NCI-H748 (cell line): Measurements from ENCODE around the gene BIRC5.
A peak's percentile ranks its signal among the peaks of the same experiment; 100 is the strongest.
"Not testable (repeated sequence)": the region's sequence is repeated elsewhere in the genome, so short reads cannot be mapped to it uniquely, and the experiment has no call there.

ENCODE experiments used
- DNase-seq: peaks from one replicate; lab custom pipeline; 2025; ENCODE audit not compliant: unreplicated experiment; lab: John Stamatoyannopoulos, UW

BIRC5 gene

DNA sequence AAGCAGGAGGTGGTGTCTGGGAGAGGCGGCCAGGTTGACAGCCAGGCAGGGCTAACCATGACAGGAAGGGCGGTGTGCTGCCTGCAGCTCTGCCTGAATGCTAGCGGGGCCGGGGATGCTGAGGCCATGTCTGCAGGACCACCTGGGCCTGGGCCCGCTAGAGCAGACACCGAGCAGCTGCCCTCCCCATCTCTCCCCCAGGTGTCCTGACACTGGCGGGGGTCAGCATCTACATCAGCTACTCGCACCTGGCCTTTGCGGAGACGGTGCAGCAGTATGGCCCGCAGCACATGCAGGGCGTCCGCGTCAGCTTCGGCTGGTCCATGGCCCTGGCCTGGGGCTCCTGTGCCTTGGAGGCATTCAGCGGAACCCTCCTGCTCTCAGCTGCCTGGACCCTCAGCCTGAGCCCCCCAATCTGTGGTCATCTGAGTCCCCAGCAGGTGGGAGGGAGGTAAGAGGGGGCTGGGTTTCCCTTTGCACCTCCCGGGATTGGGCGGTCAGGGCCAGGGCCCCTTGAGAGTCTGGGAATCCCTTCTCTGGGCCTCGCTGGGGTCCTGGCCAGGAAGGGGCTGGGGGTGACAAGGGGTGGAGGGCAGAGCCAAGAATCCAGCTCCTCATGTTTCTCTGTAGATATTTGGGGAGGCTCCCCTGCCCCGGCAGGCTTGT is 24.9 kb downstream of the BIRC5 start:
- DNase-seq = no peak

DNA sequence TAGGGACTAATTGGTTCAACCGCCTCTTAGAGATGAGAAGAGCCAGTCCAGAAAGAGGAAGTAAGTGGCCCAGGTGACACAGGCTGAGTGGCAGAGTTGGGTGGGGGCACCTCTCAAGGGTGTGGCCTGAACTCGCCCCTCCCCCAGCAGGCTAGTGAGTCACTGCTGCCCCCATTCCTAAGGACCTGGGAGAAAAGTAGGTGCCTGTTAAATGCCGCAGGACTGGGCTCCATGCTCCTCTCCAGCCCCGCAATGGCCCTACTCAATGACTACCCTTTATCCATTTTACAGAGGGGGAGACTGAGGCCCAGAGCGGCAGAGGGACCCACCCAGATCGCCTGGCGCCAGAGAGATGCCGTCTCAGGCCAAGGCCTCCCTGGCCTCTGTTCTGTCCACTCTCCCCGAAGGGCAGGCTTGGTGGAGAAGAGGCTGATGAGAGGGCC is 25.5 kb downstream of the BIRC5 start:
- DNase-seq = no peak

DNA sequence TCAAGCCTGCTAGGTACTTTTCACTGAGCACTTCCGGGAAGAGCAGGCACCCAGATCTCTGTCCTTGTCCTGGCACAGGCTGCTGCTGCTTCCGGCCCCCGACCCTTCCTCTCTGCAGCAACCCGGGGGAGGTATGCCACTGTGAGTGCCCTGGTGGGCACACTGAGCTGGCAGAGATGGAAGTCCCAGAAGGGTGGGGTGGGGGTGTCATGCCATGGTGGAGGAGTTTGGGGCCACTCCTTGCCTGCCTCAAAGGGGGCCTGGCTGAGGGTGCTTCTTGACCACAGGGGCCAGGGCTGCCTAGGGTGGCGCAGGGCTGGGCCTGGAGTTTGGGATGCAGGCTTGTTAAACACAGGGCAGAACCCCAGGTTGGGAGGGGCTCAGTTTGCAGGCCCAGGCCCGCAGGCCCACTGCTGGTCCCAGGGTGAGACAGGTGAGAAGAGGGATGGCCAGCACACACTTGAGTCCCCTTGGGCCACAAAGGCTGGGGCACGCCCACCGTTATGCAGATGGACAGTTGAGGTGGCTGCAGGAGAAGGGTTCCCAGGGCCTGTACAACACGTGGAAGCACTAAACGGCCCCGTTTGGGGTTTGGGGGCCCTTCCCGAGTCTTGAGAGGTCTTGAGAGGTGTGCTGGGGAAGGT is 26.1 kb downstream of the BIRC5 start:
- DNase-seq = no peak

DNA sequence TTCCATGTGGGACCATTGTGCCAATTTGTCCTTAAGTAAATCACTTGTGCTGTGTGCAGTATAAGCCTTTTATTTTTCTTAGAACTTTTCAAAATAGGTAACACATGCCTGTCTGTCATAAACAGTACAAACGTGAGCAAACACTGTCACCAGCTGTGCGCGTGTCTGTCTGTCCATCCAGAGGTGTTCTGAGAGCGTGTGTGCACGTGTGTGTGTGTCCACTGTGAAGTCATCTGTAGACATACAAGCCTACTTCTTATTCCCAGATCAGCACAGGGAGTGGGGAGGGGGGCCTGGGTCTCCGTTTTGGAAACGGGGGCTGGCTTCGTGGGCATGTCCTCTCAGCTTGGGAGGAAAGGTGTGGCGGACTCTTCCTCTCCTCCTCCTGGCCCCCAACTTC is 26.8 kb downstream of the BIRC5 start:
- DNase-seq = no peak

DNA sequence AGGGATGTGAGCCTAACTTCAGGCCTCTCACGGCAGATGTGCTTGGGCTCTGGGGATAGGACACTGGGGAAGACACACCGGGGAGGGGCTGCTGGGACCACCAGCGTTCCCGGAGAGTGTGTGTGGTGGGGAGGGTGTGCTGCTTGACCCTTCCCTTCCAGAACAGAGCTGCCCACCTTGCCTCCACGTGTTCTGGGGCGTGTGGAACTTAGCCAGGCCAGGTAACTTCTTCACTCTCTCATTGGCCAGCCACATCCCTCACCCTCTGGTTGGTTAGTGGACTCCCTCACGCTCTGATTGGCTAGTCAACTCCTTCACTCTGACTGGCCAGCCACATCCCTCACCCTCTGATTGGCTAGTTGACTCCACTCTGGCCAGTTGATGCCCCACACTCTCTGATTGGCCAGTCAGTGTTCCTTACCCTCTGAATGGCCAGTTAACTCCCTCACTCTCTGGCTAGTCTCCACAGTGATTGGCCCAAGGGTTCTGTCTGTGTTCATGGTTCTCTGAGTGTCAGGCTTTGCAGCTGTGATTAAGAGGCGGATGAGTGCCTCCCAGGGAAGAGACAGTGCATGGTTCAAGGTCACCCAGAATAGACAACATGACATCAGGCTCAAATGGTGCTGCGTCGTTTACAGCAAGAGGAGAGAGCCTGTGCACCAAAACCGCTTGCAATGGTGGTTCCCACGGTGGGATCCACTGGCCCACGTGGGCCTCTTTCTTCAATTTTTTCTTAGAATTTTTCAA is 27.4 kb downstream of the BIRC5 start:
- peak; percentile 28 for DNase-seq

DNA sequence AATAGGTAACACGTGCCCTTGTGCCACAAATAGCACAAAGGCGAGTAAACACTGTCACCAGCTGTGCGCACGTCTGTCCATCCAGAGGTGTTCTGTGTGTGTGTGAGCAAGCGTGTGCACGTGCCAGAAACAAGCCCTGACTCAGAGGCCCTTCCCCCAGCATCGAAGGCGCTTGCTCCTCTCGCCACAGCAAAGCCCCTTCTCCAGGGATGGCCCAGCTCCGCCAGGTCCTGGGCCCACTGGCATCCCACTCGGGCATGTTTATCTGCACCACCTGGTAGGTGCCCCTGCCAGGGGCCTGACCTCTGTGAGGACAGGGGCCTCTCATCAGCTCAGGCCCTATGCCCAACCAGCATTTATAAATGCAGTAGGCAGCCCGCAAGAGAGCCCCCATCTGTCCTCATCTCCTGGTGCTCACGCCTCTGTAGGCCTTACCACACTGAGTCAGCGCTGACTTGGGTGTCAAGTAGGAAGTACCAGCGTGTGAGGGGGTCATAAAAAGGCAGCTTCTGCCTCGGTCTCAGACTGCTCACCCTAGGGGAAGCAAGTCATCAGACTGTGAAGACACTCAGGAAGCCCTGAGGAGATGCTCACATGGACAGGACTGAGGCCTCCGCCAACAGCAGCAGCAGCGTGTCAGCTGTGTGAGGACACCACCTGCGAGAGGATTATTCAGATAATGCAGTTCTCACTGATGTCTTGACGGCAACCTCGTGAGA is 28.1 kb downstream of the BIRC5 start:
- no peak for DNase-seq

DNA sequence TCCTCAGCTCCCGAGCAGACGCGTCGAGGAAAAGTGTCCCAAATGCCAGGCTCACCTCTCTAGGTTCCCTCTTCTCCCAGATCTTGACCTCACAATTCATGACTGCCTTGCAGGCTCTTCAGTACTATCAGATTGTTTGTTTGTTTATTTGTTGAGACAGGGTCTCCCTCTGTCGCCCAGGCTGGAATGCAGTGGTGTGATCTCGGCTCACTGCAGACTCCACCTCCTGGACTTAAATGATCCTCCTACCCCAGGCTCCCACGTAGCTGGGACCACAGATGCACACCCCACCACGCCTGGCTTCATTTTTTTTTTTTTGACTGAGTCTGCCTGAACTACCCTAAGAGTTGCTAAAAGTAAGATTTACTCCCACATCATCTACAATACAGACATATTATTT is 33.3 kb downstream of the BIRC5 start:
- DNase-seq = no peak

DNA sequence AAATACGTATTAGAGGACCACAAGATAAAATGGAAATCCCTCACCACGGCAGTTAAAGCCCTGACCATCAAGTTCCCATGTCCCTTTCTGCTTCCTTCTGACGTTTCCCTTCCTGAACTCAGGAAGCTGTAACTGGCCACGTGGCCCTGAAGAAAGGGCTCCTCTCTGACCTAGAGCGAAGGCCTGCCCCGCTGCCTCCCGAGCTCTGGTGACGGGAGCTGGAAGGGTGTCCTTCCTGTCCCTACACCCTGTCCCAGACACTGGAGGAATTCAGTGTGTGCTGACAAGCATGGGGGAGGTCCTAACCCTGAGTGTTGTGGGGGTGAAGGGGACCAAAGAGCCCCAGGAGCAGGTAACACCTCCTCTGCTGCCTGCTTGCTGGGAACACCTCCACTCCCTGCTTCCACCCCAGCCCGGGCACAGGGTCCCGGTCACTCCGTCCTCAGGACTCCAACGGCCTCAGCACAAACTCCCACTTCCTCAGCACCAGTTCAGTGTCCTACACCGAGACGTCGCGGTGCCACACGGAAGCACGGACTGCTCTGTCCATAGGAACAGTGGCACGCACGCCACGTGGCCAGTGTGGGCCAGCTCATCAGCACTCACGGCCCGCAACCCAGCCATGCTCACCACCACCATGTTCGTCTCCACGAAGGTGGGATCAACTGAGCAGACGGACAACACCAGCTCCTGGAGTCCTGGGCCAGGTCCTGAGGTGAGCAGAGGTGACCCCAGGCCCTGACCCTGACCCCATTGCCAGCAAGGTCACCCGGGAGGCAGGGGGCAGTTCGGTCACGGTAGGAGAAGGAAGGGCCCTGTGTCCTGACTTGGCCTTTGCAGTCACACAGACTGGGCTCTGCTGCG is 34.2 kb downstream of the BIRC5 start:
- no peak for DNase-seq

DNA sequence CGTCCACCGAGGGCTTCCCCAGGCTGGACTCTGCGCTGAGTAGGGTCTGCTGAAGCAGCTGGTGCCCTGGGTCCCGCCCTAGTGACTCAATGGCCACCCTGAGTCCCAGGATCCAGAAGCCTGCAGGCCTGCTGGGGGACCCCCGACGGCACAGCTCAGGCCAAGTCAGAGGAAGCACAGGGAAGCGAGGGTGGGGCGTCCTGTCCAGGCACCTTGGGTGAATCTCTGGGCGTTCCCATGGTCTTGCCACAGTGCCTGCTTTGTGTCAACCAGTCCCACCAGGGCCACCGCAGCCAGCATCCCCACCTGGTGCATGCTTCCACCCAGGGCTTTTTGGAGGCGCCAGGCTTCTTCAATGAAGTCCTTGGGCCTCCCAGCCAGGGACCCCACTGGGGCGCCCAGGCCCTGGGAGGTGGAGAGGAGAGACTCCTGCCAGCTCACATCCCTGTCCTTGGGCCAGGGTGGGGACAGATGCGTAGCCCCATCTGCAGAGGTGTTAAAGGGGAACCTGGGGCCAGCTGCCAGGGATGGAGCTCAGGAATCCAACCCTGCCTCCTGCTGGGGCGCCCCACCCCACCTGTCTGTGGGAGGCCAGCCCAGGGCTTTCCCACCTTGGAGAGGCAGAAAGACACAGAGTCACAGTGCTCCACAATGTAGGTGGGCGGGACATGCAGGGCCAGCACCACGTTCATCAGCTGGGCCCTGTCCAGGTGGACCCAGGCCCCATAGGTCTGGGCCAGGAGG is 35.2 kb downstream of the BIRC5 start:
- DNase-seq = no peak

DNA sequence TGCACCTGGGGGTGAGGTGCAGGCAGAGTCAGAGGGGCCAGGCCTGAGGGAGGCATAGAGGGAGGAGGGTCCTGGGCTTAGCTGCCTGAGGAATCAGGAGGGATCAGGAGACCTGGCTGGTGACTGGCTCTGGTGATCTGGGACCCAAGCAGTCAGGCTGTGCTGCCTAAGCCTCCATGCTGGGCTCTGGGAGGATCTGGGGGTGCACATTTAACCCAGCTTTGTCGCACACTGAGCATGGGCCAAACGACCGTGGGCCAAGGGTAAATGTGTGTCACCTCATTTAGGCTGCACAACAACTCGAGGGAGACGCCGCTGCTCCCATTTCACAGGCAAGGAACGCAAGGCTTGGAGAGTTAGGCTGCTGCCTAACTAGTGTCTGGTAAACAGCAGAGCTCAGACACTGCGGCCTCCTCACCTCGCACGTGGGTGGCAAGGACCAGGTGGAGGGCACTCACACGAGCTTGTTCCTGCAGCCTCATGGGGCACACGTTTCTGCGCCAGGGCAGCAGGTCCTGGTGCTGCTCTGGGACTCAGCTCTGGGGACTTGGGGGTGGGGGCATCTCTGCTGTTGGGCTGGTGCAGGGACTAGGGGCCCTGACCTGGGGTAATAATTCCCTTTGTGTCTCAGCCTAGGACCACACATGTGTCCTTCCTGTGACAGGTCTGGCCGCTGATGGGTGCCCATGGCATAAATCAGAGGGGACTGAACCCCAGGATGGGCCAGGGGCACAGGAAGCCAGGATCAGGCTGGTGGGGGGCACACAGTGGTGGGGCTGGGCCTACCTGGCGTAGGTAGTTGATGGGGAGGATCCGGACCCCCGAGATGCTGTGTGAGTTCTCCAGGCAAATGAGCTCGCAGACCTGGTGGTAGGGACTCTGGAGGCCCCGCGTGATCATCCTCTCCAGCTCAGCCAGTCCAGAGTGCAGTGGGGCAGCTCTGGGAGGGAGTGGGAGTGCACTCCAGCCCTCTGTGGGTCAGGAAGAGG is 36.1 kb downstream of the BIRC5 start:
- DNase-seq = no peak

DNA sequence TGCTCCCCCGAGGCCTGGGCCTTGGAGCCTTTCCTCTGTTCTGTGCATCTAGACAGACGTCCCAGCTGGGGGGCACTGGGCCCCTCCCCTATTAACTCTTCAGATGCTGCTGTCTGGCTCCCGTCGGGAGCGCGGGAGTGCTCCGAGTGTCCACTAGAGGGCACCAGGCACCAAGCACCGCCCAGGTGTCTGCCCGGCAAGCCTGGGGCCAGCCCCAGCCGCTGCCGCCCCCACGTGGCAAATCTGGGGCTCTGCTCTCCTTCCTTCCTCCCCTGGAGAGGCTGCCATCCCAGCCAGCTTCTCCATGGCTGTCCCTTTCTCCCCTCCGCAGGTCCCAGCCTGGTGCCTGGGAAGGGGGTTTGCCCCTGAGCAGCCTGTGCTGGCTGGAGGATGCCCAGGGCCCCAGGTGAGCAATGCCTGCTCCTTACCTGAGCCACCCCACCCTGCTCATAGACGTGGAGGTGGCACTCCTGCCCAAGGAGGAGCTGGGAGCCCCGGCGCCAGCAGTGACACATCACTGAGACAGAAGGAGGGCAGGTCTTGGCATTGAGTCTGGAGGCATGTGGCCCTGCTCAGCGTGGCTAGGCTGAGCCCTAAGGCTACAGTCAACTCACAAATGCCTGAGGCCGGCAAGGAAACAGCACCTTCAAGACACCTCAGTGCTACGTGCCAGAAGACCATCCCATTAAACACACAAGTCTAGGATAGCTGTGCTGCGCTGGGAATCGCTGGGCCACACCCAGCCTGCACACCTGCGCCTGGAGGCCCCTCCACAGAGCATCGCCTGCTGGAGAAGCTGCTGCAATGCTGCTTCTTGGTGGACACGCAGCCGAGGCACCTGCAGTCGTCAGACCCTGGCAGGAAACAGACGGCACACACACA is 37.1 kb downstream of the BIRC5 start:
- peak; percentile 78 for DNase-seq

DNA sequence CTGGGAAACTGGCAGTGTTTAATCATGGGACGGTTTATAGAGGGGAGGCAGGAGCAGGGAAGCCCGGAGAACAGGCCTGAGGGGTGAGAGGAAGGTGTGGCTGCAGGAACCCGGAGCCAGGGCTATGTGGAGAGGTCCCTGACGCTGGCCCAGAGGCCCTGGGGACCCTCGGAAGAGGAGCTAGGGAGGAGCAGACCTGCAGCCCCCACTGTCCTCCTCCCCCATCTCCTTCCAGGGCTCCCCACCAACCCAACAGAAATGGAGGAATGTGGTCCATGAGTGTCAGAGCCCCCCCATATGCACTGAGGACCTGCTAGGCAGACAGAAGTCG is 37.7 kb downstream of the BIRC5 start:
- no peak for DNase-seq

DNA sequence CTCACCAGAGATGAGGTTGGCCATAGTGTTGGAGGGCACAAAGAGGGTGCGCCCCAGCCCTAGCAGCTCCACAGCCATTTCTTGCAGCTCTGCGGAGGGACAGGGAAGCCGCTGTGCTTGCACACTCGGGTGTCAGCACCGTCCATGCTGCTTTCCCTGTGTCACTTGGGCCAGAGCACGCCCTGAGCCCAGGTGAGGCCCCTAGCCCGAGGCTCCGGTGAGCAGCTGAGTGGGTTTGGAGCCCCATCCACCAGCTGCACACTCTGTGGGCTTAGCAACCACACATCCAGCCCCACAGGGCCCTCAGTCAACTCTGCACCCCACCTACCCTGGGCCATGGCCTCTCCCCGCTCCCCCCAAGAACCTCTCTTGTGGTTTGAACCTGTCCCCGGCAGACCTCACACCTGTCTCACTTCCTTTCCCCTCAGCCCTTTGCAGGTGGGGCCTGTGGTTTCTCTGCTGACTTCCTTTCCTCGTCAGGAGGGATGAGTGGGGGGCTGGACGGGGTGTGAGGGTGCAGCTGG is 38.1 kb downstream of the BIRC5 start:
- DNase-seq = no peak

DNA sequence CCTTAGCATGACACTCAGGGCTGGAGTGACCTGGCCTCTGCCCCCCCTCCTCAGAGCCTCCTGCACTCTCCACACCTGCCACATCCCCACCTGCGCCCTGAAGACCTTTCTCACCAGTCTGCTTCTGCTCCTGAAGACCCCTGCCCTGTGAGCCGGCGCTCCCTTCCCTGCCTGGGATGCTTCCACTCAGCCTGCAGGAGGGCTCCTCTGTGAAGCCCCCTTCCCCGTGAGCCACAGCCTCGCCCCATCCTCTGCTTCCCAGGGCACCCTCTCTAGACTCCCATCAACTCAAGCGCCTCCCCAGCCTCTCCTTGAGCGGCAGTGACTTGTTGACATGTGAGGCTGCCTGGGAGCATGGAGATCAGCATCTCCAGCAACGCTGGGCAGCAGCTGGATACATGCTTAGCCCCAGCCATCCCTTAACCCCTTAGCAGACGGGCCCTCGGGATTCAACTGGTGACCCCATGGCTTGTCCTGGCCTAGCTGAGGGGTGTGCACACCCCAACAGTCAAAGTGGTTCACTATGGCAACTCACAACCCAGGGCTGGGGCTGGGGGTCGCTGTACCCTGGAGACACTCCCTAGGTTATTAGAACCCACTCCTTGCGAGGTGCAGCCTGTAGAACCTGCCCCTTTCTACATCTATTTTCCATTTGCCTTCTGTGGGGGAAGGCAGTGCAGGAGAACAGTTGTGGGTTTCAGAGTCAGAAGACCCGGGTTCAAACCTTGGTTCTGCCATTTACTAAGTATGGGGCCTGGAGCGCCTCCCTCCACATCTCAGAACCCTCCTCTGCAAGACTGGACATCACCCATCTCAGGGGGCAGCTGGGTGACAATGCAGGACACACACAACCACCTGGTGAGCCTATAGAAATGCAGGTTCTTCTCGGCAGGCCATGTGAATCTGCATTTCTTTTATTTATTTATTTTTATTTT is 38.9 kb downstream of the BIRC5 start:
- DNase-seq = no peak

DNA sequence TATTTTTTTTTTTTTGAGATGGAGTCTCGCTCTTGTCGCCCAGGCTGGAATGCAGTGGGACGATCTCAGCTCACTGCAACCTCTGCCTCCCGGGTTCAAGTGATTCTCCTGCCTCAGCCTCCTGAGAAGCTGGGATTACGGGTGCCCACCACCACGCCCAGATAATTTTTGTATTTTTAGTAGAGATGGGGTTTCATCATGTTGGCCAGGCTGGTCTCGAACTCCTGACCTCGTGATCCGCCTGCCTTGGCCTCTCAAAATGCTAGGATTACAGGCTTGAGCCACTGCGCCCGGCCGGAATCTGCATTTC is 39.5 kb downstream of the BIRC5 start:
- not testable (repeated sequence) for DNase-seq

DNA sequence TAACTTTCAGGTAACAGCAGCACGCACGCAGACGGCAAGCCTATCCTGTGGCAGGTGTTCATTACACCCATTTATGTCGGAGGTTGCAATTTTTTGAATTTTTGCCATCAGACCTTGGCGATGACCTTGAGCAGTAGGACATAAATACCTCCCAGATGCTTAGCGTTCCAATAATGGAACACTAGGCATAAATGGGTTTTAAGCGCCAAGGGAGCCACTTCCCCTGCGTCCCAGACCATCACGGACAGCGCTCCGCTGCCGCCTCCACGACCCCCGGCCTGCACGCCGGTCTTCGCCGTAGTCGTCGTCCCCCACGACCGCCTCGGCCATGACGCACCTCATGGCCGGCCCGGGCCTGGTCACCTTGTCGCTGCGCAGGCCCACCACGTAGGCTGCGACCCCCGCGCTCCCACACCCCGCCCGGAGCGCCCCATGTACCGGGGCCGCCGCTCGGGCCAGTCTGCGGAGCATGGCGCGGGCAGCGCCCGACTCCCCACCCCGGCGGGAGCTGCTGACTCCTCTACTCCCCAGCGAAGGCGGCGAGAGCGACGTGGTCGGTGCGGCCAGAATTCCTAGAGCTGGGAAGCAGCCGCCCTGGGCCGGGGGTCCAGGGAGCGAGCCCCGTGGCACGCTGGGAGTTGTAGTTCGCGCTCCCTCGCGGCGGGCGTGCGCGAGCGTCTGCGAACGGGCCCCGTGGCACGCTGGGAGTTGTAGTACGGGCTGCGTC is 40.1 kb downstream of the BIRC5 start:
- DNase-seq = peak; percentile 86
